ENCODE results near the gene NOL7. TPM values are rescaled to one million over a fixed set of nuclear protein-coding genes. Genes with fewer than 3 reads are reported as not detected.

Gene NOL7
- total and polyA plus RNA-seq, 2 donors (not counting 3 experiments of a cell fraction or from before 2014, with no cell fraction given) = 36.3 to 80.0 TPM

- ChIA-PET POLR2A (no interaction called here), CTCF (interaction anchor here (1.5 kb wide), 1 partner anchor 29 kb away, joined by 3 read pairs; no protein-coding TSS in a partner anchor)
- H3K4me1 ChIP-seq (ENCODE audit: control insufficient read depth, extremely low read depth, insufficient read depth, low read length) = no peaks in the 10 kb centered on the region
- no peak overlapping the region for H3K4me2 ChIP-seq (ENCODE audit: insufficient read depth, low read length)
- TF ChIP-seq FOS (IDR thresholded peaks at IDR 0.05; ENCODE audit: borderline replicate concordance, insufficient read depth, low read length) (no peak), GATA2 (IDR thresholded peaks at IDR 0.05; ENCODE audit: insufficient read depth, insufficient read length, low read depth, low read length) (no peak), POLR2AphosphoS5 (IDR thresholded peaks at IDR 0.05; ENCODE audit: insufficient read depth, low read depth, low read length) (no peak), POLR2A (IDR thresholded peaks at IDR 0.05; ENCODE audit: low read depth, low read length) (no peak), JUN (IDR thresholded peaks at IDR 0.05; ENCODE audit: borderline replicate concordance, insufficient read depth, insufficient read length, low read depth) (no peak), EZH2 (IDR thresholded peaks at IDR 0.05; ENCODE audit: borderline replicate concordance, low read depth, low read length, severe bottlenecking) (no peak), MYC (IDR thresholded peaks at IDR 0.05; ENCODE audit: low read depth, low read length) (no peak), CTCF (IDR thresholded peaks at IDR 0.05; ENCODE audit: extremely low read depth in 1 of 2, insufficient read depth in 1 of 2, low read depth in 1 of 2, low read length in 2 of 2) (no peak), MAX (IDR thresholded peaks at IDR 0.05; ENCODE audit: insufficient read depth, insufficient read length) (no peak)
- no peaks in the 10 kb centered on the region for H3K79me2 ChIP-seq (ENCODE audit: control insufficient read depth, insufficient read depth, low read length)
- FAIRE-seq (no peak), DNase-seq (ENCODE audit: low read depth, low spot score) (no peak)
- no peaks in the 10 kb centered on the region for H3K9me1 ChIP-seq (replicated peaks; ENCODE audit: control insufficient read depth, extremely low read depth, insufficient read depth, low read length)
- H3K36me3 ChIP-seq (ENCODE audit: control insufficient read depth in 2 of 2, extremely low read depth in 1 of 2, insufficient read depth in 2 of 2, low read length in 2 of 2) = no peaks in the 10 kb centered on the region
- intact Hi-C loops (cut with micrococcal nuclease) (no loop called here), dilution Hi-C loops (cut with MboI; ENCODE audit: extremely low pct_ligation_motif_present, low sequenced_read_pairs) (loop anchor here (25.0 kb wide), 1 partner anchor 229 kb away; the partner anchor contains the start of gene TBC1D7)
- no peak overlapping the region for H3K4me3 ChIP-seq (replicated peaks in 1 of 3; ENCODE audit: insufficient read depth in 1 of 3, low read depth in 1 of 3, low read length in 3 of 3)
- H3K27ac ChIP-seq (ENCODE audit: insufficient read depth, low read depth, low read length) = no peak overlapping the region
- BruUV-seq (replicated peaks) = no TSS peak
- H3K9ac ChIP-seq (replicated peaks; ENCODE audit: extremely low read depth, insufficient read depth, low read length) = no peak overlapping the region
- no peaks in the 10 kb centered on the region for H4K20me1 ChIP-seq (replicated peaks; ENCODE audit: control insufficient read depth, extremely low read depth, insufficient read depth, low read length)
- H3K27me3 ChIP-seq (ENCODE audit: control insufficient read depth in 2 of 2, insufficient read depth in 2 of 2, low read length in 2 of 2) = peaks cover 7 to 9% of the 10 kb centered on the region in 2 experiments
- no peak overlapping the region for H2AFZ ChIP-seq (ENCODE audit: low read depth, low read length)
- H3K9me3 ChIP-seq (replicated peaks; ENCODE audit: control insufficient read depth, insufficient read depth, low read length) = no peaks in the 10 kb centered on the region
These were observed 48.6 kb upstream of the NOL7 start for GRCh38 chr6:13566500-13566899.
